GM19395 (cell line): ENCODE results near the gene DSP.

ENCODE experiments used
- ATAC-seq: cut with Tn5 transposase; IDR thresholded peaks from one replicate; pipeline ENCODE4 v1.9.1; 2021; ENCODE audit warnings: mild to moderate bottlenecking, moderate library complexity; ENCODE audit not compliant: unreplicated experiment

DSP gene

GRCh38 chr6:7590918-7591302, 49.4 kb downstream of the DSP start:
- ATAC-seq: no peak

GRCh38 chr6:7591770-7592169, 50.3 kb downstream of the DSP start:
- no peak for ATAC-seq

- ATAC-seq: no peak
These were observed 51.8 kb downstream of the DSP start for GRCh38 chr6:7593229-7593628.

- ATAC-seq: no peak
These were observed 53.2 kb downstream of the DSP start for GRCh38 chr6:7594579-7595125.

GRCh38 chr6:7604003-7604402, 62.5 kb downstream of the DSP start:
- no peak for ATAC-seq

- no peak for ATAC-seq
These were observed 63.0 kb downstream of the DSP start for GRCh38 chr6:7604506-7604905.

GRCh38 chr6:7615611-7616383, 74.3 kb downstream of the DSP start:
- ATAC-seq: no peak

- ATAC-seq: no peak
These were observed 76.6 kb downstream of the DSP start for GRCh38 chr6:7617801-7618764.

- ATAC-seq: no peak
These were observed 80.3 kb downstream of the DSP start for GRCh38 chr6:7621761-7622160.

- ATAC-seq: no peak
These were observed 83.6 kb downstream of the DSP start for GRCh38 chr6:7624796-7625710.

- no peak for ATAC-seq
These were observed 87.0 kb downstream of the DSP start for GRCh38 chr6:7628479-7628878.

- no peak for ATAC-seq
These were observed 87.4 kb downstream of the DSP start for GRCh38 chr6:7628909-7629308.

GRCh38 chr6:7629321-7629720, 87.8 kb downstream of the DSP start:
- no peak for ATAC-seq

- no peak for ATAC-seq
These were observed 89.3 kb downstream of the DSP start for GRCh38 chr6:7630792-7631191.

GRCh38 chr6:7631466-7631865, 90.0 kb downstream of the DSP start:
- ATAC-seq: no peak

- no peak for ATAC-seq
These were observed 91.2 kb downstream of the DSP start for GRCh38 chr6:7632501-7633290.

GRCh38 chr6:7633361-7633760, 91.9 kb downstream of the DSP start:
- no peak for ATAC-seq

- ATAC-seq: no peak
These were observed 94.7 kb downstream of the DSP start for GRCh38 chr6:7636151-7636550.
